Sciatic nerve (tissue), 2 donors: Measurements from ENCODE around the gene MAP2K6. TPM values are rescaled to one million over a fixed set of nuclear protein-coding genes. Genes with fewer than 3 reads are reported as not detected.
"Not testable (repeated sequence)": the region's sequence is repeated elsewhere in the genome, so short reads cannot be mapped to it uniquely, and the experiment has no call there.

Source experiments
- ATAC-seq: fragments of 200-7000 bp; cut with Tn5 transposase; one replicate; pipeline ENCODE4 v1.9.1; 2020; ENCODE audit warnings: mild to moderate bottlenecking, moderate library complexity
- DNase-seq: peaks from one replicate; pipeline ENCODE4 v3.0.0-alpha.2; 2020; ENCODE audit warnings: low spot score
- intact Hi-C: fragments of 100-400 bp; cut with DNase I; formaldehyde crosslinking; loops from one replicate; pipeline ENCODE4 v1.14.2; 2022
- total RNA-seq: library from RNA; stranded (reverse); fragmentation: NEBNext Ultra II Directional; extraction: Animal tissue kit (Norgen Biotek cat#: 25700); gene quantifications from one replicate; pipeline ENCODE4 v1.2.1, GENCODE V29; 2021
- donor health status: DM: no; HTN: no; CAD: no.
- donor health status: DM: no; HTN: no; CAD: no.

Gene MAP2K6
- total RNA-seq, 1 donor from 2014 or later = 7.7 TPM

GRCh38 chr17:69479756-69480155 lies 65.3 kb downstream of the MAP2K6 start:
- intact Hi-C loops, DNase-seq: not testable (repeated sequence)
- ATAC-seq = peak; percentile 69

- DNase-seq = no peak
- intact Hi-C loops = no loop called here
- peak; percentile 95 for ATAC-seq
Observed at GRCh38 chr17:69480245-69480644, 65.7 kb downstream of the MAP2K6 start.

- no peak for DNase-seq
- intact Hi-C loops = no loop called here
- ATAC-seq = peak; percentile 93
Observed at GRCh38 chr17:69485251-69485661, 70.8 kb downstream of the MAP2K6 start.

GRCh38 chr17:69485901-69486643 lies 71.6 kb downstream of the MAP2K6 start:
- intact Hi-C loops = no loop called here
- peak; percentile 37 for ATAC-seq

GRCh38 chr17:69486779-69487637 lies 72.5 kb downstream of the MAP2K6 start:
- DNase-seq (no peak), ATAC-seq (no peak)
- intact Hi-C loops = no loop called here

More at GRCh38 chr17:69485901-69486643, 71.6 kb downstream of the MAP2K6 start:
- DNase-seq = no peak

GRCh38 chr17:69489313-69489712 lies 74.8 kb downstream of the MAP2K6 start:
- DNase-seq = no peak
- no peak for ATAC-seq
- intact Hi-C loops = no loop called here

GRCh38 chr17:69492410-69493071 lies 78.0 kb downstream of the MAP2K6 start:
- ATAC-seq = no peak
- intact Hi-C loops = no loop called here

GRCh38 chr17:69495787-69496186 lies 81.3 kb downstream of the MAP2K6 start:
- no peak for ATAC-seq
- no peak for DNase-seq
- intact Hi-C loops = no loop called here

More at GRCh38 chr17:69492410-69493071, 78.0 kb downstream of the MAP2K6 start:
- no peak for DNase-seq

- intact Hi-C loops = no loop called here
- no peak for DNase-seq
- no peak for ATAC-seq
Observed at GRCh38 chr17:69497161-69497560, 82.7 kb downstream of the MAP2K6 start.

- no peak for DNase-seq
- ATAC-seq = no peak
- intact Hi-C loops = no loop called here
Observed at GRCh38 chr17:69499318-69499717, 84.8 kb downstream of the MAP2K6 start.

- no peak for DNase-seq
- ATAC-seq = peak; percentile 62
- intact Hi-C loops = no loop called here
Observed at GRCh38 chr17:69500911-69501429, 86.5 kb downstream of the MAP2K6 start.

- intact Hi-C loops = no loop called here
Observed at GRCh38 chr17:69501591-69502468, 87.3 kb downstream of the MAP2K6 start.

GRCh38 chr17:69503711-69504110 lies 89.2 kb downstream of the MAP2K6 start:
- intact Hi-C loops = loop anchor here (2.0 kb wide), 1 partner anchor 59 kb away; no protein-coding TSS in a partner anchor
- no peak for ATAC-seq
- no peak for DNase-seq

More at GRCh38 chr17:69501591-69502468, 87.3 kb downstream of the MAP2K6 start:
- peak; percentile 79 for ATAC-seq
- no peak for DNase-seq

- intact Hi-C loops = loop anchor here (2.0 kb wide), 1 partner anchor 57 kb away; no protein-coding TSS in a partner anchor
- DNase-seq (no peak), ATAC-seq (no peak)
Observed at GRCh38 chr17:69505740-69506139, 91.2 kb downstream of the MAP2K6 start.

- DNase-seq = no peak
- intact Hi-C loops = no loop called here
- ATAC-seq = no peak
Observed at GRCh38 chr17:69506489-69506888, 92.0 kb downstream of the MAP2K6 start.

- no peak for DNase-seq
- no peak for ATAC-seq
- intact Hi-C loops = no loop called here
Observed at GRCh38 chr17:69508814-69509213, 94.3 kb downstream of the MAP2K6 start.

GRCh38 chr17:69511250-69511649 lies 96.8 kb downstream of the MAP2K6 start:
- intact Hi-C loops = no loop called here
- no peak for ATAC-seq
- DNase-seq = no peak

- ATAC-seq (no peak), DNase-seq (no peak)
- intact Hi-C loops = no loop called here
Observed at GRCh38 chr17:69512946-69513345, 98.4 kb downstream of the MAP2K6 start.
